GM15510 (cell line): ENCODE results near the gene ZBTB46.

ENCODE experiments used
- POLR2A ChIP-seq: IDR thresholded peaks from 3 replicates; pipeline ENCODE4 v1.6.1; 2011; ENCODE audit warnings: borderline replicate concordance; ENCODE audit not compliant: insufficient read length; ENCODE audit errors: extremely low read depth

Gene ZBTB46

DNA sequence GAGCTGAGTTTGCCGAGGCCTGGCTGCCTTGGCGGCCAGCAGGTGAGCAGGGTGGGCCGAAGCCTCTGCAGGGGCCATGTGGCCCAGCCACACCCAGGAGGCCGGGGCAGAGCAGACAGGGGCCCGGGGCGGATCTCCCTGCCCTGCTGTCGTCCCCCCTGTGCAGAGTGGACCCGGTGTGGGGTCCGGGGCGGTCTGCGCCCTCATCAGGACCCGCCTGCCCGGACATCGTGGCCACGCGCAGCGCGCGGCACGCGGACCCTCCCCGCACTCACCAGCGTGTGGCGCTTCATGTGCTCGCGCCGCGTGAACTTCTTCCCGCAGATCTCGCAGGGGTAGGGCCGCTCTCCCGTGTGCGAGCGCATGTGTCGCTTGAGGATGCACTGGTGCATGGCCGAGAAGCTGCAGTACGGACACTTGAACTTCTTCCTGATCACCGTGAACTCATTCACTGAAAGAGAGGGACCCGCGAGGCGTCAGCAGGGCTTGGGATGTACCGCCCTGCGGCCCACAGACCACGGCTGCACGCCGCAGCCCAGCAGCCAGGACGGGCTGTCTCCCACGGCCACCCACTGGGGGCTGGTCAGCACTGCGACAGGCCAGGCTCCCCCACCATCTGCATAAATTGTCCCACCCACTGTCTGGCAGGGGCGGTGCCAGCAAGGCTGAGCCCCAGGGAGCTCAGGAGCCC, 78.5 kb downstream of the ZBTB46 start:
- no peak for TF ChIP-seq POLR2A

DNA sequence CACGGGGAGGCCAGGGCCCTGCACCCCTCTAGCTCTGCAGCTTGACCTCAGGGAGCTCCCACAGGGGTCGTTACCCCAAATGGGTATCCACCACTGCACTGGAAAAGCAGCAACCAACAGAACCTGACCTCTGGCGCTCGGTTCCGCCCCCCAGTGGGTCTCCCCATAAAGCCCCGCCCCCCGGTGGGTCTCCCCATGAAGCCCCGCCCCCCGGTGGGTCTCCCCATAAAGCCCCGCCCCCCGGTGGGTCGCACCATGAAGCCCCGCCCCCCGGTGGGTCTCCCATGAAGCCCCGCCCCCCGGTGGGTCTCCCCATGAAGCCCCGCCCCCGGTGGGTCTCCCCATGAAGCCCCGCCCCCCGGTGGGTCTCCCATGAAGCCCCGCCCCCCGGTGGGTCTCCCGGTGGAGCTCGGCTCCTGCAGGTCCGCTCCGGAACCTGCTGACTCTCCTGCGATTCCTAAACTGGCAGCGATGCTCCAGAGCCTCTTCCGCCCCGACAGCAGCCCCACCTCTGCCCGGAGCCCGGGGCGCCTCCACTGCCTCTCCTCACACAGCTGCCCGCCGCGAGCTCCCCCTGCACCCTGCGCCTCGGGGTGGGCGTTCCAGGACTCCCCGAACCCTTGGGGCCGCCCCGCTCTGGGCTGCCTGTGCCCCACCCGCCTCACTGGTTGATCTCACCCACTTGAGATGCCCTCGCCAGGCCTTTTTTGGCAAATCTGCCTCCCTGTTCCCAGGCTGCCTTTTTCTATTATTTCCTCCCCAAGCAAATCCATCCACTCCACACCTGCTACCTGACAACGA, 79.4 kb downstream of the ZBTB46 start:
- no peak for TF ChIP-seq POLR2A

DNA sequence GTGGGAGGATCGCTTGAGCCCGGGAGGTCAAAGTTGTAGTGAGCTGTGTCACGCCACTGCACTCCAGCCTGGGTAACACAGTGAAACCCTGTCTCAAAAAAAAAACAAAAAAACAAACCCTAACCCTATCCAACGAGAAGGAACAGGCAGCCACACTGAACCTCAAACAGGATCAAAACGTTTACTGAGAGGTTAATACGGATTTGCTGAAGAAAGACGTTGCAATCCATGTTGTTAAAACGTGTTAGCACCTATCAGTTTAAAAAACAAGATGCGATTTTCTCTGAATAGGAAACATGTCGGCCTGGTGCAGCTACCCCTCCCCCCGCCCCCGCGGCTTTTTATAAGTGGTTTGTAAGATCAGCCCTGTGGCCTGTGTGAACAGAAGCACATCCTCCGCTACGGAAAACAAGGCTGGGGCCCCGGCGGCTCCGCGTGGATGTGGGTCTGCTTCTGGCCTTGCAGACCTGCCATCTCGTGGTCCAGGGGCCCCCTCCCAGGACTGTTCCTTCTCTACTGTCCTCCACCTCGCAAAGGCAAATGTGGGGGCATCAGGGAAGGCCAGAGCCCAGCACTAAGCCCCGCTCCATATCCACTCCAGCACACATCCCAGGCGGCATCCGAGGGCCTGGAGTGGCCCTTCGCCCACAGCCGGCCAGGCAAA, 80.1 kb downstream of the ZBTB46 start:
- TF ChIP-seq POLR2A: no peak

DNA sequence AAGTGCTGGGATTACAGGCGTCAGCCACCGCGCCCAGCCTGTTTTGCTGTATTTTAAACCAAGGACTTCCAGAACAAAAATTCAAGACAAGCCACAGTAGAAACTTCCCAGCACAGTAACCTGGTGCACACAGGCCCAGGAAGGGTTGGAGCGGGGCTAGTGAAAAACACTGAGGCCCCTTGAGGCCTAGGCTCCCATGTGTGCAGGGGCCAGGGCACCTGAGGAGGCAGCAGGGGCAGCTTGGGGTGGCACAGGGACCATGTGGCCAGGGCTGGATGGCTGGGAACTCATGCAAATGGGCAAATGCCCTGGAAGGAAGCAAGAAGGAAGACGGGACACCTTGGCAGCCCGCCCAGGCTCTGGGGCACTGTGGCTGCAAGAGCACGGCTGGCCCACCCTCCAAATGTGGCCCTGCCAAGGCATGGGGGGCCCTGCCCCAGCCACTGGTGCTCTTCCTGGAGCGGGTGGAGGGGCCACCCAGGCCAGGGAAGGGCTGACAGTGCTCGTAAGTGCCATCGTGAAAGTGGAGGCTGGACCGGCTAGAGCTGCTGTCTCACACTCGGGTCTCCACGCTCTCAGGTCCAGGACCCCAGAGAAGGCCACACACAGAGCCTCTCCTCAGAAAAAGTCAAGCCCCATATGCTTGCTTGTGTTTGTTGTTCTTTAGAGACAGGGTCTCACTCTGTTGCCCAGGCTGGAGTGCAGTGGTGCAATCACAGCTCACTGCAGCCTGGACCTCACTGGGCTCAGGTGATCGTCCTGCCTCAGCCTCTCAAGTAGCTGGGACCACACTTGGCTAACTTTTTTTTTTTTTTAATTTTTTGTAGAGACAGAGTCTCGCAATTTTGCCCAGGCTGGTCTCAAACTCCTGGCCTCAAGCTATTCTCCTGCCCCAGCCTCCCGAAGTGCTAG, 81.2 kb downstream of the ZBTB46 start:
- no peak for TF ChIP-seq POLR2A

DNA sequence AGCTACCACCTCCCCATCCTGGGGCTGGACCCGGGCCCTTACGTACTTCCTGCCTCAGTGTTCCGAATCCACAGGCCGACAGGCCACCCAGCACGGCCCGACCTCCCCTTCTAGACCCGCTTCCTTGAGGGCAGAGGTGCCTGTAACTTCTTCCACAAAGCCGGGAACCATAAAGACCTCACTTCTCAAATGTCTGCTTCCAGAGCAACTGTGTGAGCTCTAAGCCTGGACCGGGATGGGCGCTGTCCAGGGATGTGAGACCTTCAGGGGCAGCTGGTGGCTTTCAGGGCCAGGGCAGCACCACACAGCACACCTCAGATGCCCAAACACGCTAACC, 82.2 kb downstream of the ZBTB46 start:
- TF ChIP-seq POLR2A: no peak

DNA sequence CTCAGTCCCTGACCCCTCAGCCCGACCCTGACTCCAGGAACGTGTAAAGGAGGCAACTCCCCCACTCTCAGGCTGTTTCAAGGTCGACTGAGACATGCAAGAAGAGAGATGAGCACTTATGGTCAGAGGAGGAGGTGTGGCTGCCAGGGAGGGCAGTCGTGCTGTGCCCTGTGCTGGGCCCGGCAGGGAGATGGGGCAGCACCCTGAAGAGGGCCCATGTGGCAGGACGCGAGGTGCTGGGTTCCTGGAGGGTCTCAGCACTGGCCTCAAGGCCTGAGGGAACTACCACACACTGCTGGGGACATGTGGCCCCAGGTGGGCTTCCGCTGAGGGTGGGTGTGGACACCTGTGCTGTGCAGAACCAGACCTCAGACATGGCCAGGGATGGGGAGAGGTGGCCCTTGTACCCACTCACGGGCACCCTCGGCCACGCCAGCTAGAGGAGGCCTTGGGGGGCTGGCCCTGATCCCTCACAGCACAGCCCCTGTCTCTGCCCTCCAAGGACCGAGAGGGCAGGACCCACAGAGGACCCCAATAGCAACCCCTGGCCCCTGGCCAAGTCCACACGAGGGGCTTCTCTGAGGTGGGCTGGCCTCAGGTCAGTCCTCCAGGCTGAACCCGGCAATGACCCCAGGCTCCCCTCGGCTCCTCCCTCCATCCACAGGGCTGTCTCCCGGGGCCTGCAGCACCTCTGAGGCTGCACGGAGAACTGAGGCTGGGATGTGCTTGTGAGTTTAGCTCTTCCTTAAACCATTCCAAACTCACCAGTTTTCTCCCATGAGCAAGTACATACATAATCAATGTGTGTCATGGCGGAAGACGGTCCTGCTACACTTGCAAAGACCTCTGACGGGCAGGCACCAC, 82.8 kb downstream of the ZBTB46 start:
- no peak for TF ChIP-seq POLR2A

DNA sequence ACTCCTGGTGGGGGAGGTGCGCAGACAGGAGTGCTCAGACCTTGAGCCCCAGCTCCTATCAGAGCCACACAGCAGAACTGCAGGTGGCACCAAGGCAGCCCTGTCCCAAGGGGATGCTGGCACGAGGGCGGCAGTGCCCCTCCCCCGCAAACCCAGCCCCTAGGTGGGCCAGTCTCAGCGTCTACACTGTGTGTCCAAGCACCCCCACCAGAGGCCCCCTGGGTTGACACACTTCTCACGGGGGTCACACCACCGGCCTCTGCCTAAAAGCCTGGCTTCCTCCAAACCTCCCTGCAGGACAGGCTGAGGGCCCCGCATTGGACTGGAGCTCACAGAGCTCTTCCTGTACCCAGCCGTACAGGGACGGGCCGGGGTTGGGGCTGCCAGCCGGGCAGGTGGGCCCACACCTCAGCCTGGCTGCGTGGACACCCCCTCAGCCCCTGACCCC, 83.4 kb downstream of the ZBTB46 start:
- no peak for TF ChIP-seq POLR2A

DNA sequence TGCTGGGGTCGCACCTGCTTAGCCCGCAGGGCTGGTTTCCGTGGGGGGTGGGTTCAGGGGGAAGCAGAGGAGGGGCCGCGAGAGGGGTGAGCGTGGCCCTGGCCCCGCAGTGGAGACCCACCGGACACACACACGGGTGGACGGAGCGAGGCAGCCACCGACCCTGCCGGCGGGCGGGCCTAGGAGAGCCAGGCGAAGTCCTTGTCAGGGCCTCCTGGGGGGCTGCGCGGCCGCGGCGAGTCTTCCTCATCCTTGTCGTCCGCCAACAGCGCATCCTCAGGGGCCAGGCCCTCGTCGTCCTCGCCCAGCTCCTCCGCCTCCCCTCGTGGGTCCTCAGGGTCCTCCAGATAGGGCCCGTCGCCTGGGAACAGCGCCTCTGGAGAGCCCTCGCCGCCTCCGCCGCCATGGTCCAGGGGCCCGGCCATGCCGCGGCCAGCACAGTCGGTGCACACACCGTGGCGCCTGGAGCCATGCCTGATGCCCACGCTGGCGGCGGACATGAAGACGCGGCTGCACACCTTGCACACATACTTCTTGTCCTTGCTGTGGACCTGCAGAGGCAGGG, 84.2 kb downstream of the ZBTB46 start:
- TF ChIP-seq POLR2A: no peak

DNA sequence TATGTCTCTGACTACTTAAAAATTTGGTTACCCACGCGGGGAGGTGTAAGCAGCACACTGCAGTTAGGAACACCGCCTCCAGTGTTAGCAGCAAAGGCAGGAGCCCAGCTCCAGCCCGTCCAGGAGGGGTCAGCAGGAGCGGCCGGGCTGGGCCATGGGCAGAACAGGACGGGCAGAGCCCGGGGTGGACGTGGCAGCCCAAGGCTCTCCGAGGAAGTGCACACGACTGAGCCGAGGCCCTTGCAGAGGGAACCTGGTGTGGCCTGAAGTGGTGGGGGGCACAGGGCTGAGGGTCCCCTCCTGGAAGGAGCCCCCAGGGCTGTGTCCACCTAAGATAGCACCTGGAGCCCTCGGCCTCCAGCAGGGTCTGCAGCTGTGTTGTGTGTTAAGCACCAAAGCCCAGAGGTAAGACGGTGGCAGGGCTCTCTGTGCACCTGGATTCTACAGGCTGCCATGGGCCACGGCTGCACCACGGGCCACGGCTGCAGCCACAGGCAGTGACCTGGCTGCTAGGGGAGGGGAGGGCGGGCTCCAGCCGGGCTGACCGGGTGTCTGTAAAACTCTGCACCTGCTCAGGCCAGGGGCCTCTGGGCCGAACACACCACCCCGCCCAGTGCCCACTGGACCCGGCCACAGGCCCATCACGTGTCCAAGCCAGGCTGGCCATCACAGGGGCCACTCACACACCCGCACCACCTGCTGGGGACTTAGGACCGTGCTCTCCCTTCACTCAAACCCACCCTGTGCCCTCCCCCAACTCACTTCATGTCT, 84.9 kb downstream of the ZBTB46 start:
- TF ChIP-seq POLR2A: no peak

DNA sequence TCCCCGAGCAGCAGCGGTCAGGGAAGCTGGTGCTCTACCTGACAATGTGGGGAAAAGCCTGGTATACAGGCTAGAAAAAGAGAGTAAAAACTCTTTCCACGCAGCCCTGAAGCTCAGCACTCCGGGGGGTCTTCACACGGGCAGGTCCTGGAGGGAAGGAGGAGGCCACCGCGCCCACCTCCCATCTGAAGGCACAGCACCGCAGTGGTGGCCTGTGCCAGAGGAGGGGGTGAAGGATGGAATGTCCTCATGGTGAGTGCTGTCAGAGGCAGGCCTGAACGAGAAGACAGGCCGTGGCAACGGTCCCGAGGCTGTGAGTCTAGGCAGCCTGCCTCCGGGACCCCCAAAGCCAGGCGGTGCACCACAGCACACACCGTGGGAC, 85.6 kb downstream of the ZBTB46 start:
- TF ChIP-seq POLR2A: no peak

DNA sequence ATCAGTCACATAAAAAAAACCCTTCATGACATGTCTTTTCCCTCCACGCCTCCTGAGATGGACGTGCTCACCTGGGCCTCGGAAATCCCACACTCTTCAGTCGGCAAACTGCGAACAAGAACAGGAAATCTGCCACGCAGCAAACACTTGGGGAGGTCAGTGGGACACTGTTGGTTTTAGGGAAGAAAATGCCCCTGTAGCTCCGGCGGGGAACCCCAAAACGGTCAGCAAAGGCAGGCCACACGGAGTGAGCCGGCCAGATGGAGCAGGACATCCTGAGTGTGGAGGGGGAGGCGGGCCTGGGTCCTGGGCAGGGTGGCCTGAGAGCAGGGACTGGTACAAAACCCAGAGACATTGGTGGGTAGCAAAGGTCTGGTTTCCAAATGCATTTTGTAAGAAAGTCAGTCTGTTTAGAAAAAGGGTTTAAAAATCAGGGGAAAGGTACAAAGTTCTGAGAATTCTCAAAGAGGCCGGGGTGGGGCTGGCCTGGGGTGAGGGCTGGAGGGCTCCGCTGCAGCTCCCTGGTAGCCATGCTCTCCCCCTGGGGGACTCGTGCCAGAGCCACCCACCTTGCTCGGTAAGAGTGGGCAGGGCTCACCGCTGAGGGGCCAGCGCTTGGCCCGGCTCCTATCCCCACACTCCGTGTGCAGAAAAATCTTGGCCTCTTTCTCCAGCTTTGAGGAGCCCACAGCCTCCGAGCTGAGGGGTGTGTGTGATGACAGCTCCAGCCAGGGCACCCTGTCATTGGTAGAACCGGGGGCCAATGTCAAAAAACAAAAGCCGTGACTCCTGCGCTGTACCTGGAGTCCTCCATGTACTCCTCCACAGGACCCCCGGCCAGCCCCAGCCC, 86.3 kb downstream of the ZBTB46 start:
- no peak for TF ChIP-seq POLR2A

DNA sequence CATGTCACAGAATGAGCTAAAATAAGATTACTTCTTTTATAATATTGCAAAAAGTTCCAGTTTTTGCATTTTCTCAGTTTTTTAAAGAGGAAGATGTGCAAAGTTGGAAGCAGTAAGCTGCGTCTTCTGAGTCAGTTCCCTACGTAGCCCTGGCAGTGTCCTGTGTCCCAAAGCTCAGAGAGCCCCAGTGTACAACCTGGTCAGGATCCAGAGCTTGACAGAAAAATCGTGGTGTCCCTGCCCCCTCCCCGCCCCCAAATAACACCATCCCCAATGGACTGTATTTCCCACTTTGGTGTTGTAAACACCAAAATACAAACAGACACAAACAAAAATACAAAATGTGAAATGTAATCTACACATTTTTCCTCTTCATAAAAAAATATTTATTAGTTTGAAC, 86.9 kb downstream of the ZBTB46 start:
- TF ChIP-seq POLR2A: no peak
